GM19351 (cell line): ENCODE measurements around the gene GSDMA.

ENCODE experiments used
- ATAC-seq: cut with Tn5 transposase; IDR thresholded peaks from one replicate; pipeline ENCODE4 v1.9.1; 2021; ENCODE audit warnings: mild to moderate bottlenecking, moderate library complexity; ENCODE audit not compliant: unreplicated experiment

The GSDMA gene

DNA sequence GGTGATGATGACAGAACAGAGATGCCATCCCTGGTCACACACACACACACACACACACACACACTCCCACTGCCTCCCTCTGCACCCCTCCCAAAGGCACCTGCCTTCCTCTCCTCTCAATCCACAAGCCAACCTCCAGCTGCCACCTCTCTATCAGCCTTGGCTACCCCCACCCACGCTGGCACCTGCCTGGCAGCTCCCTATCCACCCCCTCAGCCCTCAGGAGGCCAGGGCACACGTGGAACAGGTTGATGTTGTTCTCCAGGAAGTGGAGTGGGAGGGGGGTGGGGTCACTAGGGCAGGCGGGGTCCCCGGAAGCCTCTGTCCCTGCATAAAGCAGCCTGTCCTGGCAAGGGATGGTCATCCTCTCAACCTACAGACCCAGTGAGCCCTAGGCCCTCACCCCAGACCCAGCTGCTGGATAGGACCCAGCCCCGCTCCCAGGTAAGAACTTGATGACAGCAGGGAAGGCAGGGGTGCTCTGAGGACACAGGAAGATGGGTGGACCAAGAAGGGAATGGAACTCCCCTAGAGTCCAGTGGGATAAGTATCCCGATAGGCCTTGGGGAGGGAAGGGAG, at the start of gene GSDMA:
Gene GSDMA (plus strand): TSS at position 363 of the 579 bp plus-strand sequence. CDS start 2,684 bp downstream, outside the sequence.
- ATAC-seq, result no peak

GRCh38 chr17:39913989-39914388, 48.8 kb upstream of the GSDMA start:
- ATAC-seq, result no peak

DNA sequence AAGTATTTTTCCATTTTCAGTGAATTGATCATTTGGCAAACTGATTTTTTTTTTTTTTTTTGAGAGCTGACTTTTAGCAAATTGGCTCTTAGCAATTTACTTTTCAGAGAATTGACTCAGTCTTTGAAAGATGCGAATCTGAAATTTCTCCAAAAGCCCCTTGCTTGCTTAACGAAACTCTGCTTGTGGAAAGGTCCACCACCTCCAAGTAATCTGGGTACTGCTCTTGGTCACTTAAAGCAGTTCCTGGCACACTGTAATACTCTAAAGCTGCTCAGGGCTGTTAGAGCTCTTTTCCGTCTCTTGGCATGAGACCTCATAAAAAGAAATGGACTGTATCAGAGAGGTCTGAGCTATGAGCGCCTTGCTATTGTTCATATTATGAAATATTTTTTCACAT, 47.2 kb upstream of the GSDMA start:
- no peak for ATAC-seq

DNA sequence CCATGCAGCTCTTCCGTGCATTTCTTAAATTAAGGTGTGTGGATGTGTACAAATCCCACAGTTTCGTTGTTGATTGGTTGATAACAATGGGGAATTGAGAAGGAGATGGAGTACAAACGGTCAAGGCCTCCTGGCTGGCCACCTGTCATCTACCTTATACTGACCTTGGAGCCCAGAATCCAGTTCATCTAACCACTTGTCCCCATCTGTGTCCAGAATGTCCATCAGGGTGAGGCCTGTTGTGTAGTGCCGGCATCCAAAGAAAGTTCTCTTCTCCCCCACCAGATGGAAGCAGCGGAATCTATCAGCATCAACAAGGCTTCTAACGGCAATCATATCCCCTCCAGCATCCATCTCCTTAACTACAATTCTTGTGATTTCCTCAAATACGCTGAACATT, 45.9 kb upstream of the GSDMA start:
- ATAC-seq, result no peak

DNA sequence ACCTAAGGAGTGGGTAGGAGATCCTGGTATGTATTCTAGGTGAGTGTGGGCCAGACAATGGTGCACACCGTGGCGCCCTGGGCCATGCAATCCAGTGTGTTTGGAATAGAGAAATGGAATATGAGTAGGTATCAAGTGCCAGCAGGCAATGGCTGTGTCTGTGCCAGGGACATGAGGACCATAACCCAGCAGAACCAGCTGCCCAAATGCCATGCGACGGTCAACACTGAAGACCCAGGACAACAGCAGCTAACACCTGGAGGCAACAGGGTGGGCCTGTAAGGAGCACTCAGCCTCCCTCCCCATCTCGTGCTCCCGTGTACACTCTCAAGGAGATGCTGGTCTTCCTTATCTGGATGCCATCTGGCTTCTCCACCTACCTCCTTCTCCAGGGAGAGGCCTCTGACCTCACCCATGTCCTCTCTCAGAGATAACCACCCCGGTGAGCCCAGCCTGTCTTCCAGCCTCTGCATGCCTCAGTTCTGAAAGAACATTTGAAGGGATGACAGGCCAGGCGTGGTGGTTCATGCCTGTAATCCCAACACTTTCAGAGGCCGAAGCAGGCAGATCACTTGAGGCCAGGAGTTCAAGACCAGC, 43.6 kb upstream of the GSDMA start:
- ATAC-seq, result no peak

DNA sequence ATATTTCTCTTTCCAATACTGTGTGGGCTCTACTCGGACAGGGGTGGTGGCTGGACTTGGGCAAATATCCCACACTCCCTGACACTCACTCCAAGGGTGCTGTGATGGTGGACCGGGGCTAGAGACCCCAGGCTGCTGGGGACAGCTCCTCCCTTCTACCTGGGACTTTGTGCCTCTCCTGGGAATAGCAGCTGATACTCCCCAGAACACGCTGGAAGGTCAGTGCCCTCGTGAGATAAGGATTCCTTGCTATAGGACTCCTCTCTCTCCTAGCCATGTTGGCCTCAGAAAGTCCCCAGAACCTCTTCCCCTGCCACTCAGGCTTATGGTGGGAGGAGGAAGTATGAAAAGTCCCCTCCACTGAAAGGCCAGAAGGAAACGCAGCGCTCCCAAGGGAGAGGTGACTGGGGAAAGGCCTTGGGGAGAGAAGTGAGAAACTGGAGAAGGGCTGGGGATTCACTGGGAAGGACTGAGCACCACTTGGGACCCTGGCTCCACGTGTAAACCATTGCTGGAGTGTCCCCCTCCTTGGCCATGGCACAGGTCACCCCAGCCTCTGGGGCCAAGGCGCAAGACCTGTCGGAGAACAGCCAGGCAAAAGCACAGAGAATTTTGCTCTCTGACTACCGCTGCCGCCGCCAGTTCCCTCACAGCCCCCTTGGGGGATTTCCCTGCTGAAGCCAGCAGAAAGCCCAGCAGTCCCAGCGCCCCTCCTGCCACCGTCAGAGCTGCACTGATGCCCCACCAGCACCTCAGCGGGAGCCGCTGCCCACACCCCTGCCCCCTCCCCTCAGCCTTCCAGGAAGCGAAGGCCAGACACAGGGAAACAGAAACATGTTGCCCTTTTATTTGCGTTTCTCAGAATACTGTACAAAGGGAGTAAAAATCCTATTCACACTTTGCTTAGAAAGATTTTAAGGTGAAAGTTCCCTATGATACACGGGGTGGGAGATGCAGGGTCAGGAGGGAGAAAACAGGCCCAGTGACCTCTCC, 42.3 kb upstream of the GSDMA start:
- ATAC-seq, result no peak

DNA sequence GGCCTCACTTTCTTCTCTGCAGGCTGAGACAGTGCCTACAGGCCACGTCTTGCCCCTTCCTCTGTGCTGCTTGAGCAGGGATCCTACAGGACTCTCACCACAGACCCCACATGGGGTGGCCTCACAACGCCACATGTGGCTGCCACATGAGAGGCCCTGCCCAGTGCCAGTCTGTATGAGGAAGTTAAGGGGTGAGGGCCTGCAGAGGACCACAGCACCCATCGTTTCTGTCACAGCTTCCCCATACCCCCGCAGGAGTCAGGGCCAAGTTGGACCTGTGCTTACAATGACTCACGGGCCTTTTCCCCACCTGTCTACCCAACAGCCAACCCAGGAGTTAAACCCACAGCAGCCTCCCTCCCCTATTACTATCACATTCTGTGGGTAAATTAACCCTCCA, 41.5 kb upstream of the GSDMA start:
- no peak for ATAC-seq

DNA sequence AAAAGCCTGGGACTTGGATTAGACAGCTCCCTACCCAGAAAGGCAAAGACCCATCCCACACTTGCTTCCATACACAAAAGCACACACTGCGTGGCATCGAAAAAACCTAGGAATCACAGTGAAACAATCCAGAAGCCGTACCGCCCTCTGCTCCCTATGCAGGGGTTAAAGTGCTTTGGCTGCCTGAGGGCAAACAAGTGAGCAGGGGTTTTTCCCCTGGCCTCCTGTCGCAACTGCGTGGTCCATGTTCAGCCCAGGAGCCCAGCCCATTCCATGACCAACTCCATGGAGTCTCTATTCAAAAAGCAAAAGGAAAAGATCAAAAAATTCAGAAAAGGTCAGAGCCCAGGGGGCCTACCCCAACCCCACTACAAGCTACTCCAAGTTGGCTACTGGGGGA, 40.8 kb upstream of the GSDMA start:
- ATAC-seq, result no peak

DNA sequence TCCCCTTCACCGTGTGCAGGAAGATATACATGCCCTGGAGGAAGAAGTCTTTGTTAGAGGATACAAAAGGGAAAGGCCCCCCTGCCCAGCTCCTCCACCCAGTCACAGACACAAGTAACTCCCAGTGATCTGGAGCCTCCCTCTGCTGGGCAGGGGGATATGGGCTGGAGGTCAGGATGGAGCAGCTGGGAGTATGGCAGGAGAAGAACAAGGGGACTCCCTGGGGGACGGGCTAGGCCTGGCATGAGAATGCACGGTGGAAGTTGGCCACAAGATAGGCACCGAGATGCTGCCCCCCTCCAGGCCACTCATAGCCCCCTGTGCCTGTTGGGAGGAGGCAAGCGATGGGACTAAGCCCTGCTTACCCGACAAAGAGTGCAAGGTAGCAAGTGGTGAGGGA, 39.6 kb upstream of the GSDMA start:
- ATAC-seq, result no peak

DNA sequence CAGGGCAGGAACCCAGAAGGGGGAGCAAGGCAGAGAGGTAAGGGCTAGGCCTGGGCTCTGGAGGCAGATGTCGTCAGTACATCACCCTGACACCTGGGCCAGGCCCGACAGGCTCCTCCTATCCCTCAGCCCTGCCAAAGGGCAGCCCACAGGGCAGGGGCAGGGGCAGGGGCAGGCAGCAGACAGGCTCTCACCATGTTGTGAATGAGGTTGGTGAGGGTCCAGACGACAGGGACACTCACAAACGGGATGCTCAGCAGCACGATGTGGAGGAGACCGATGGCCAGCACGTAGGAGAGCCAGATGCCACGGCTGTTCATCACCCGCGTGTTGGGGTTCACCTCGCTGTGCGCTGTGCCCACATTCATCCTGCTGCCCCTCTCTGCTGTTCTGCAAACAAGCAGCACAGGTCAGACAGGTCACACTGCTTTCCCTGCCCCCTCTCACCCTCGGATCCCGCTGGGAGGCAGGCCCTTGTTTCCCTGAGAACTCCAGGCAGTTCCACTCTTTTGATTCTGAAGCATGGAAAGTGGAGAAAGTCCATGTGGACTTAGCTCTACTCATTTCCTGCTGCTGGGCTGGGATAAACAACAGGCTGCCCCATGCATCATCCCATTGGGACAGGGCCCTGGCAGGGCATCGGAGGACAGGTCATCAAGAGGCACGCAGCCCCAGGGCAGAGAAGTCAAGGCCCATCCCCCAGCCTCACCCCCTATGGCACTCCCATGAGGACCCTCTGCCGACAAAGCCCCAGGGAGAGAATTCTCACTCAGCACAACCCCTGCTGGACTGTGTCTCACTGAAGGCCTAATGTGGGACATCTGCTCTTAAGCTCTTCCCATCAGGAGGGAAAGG, 38.7 kb upstream of the GSDMA start:
- no peak for ATAC-seq

DNA sequence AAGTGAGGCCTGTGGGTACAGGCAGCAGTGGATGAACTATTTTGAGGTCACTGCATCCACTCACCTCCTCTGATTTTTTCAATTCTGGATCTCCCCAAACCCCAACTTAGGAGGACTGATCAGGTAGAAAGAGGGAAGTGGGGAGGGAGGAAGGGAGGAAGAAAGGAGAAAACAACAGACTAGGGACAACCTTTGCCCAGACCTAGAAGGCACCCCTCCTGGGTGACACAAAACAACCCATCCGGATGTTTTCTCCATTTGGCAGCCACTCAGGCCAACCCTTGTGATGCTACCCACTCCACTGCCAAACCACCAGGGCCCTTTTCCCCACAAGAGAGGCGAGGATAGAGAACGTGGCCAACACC, 38.1 kb upstream of the GSDMA start:
- ATAC-seq, result no peak

DNA sequence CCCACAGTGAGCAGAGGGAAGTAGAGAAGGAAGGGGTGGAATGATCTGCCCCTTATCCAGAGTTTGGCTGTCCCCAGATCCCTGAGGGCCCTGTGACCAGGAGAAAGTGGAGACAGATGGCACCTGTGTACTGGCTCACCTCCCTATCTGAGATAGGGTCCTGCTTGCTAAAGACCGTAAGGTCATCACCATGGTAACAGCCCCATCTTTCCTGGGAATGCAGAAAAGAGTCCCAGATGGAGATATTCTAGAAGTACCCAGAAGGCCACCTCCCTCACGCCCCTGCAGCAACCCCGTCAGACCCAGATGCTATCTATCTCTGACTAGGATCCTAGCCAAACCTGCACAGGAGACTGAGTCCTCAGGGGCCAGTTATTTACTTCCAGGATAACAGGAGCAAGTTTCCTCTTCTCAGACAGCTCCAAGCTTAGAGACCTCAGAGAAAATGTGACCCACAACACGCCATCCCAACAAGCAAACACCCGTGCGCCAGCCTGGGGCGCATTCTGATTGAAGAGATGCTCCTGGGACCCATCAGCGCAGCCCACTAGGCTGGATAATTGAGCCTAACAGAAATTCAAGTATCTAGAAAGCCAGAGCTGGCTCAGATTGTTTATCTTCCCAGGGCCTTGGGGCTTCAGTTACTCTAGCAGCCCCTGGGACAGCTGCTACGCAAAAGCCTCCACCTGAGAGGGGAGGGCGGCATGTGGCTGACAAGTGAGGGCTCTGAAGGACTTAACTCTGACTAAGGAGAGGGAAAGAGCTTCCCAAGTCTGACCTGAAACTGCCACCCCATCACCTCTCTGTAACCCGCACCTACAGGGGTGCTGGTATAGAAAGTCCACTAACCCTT, 37.3 kb upstream of the GSDMA start:
- no peak for ATAC-seq

DNA sequence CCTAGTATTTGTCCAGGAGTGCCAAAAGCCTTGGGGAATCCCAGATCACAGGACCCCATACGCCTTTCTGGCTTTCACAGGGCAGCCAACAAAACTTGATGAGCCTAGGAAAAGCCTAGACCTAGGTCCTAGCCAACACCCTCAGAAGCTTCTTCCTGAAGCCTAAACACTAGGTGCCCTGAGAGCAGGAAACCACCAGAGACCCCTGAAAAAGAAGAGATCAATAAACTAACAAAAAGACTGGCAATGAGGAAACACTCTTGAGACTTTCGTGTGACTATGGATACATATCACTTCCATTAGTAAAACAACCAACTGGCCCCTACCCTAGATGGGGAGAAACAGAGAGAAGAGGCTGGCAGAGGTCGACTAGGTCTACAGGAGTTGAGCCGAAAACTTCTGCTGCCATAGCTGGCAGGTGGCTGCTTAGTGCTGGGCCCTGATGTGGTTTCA, 36.6 kb upstream of the GSDMA start:
- no peak for ATAC-seq

- no peak for ATAC-seq
These were observed 36.2 kb upstream of the GSDMA start for GRCh38 chr17:39926588-39927100.

DNA sequence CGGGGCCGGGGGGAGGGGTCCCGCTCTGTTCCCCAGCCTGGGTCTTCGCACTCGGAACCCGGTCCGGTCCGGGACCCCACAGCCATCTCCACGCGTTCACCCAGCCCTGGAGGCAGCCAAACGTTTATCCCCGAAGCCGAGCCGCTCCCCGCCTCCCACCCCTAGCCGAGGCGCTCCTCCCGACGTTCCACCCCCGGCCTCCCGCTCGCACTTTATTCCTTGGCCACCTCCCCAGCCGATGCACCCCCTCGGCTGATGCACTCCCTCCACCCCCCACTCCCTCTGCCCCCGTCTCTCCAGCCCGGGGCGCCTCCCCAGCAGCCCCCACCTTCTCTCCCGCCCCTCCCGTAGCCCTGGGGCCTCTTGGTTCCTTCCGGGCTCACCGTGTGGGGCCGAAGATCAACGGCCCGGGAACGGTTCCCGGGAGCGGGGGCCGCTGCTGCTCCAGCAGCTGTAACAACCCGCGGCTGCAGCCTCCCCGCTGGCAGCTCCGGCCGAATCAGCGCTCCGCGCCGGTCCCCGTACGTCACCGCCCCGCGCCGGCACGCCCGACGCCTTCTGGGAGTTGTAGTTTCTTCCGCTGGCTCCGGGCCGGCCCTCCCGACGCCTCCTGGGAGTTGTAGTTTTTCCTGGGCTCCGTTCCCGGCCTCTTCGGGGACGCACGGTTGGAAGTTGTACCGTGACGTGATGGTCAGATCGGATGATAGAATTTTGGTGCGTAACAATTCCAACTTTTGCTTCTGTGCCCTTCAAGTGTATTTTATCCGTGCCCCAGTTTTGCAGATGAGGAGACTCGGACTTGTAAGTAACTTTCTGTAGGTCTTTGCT, 35.5 kb upstream of the GSDMA start, which contains the start of the genes LRRC3C and ORMDL3:
Gene LRRC3C (plus strand): TSS at position 632 of the 828 bp plus-strand sequence. CDS start 13,792 bp downstream, outside the sequence.
Gene ORMDL3 (minus strand): TSS at position 501 of the 828 bp plus-strand sequence. CDS start 3,398 bp downstream, outside the sequence.
- ATAC-seq, result peak; percentile 70

- peak; percentile 6 for ATAC-seq
These were observed 34.6 kb upstream of the GSDMA start for GRCh38 chr17:39927929-39928857.

DNA sequence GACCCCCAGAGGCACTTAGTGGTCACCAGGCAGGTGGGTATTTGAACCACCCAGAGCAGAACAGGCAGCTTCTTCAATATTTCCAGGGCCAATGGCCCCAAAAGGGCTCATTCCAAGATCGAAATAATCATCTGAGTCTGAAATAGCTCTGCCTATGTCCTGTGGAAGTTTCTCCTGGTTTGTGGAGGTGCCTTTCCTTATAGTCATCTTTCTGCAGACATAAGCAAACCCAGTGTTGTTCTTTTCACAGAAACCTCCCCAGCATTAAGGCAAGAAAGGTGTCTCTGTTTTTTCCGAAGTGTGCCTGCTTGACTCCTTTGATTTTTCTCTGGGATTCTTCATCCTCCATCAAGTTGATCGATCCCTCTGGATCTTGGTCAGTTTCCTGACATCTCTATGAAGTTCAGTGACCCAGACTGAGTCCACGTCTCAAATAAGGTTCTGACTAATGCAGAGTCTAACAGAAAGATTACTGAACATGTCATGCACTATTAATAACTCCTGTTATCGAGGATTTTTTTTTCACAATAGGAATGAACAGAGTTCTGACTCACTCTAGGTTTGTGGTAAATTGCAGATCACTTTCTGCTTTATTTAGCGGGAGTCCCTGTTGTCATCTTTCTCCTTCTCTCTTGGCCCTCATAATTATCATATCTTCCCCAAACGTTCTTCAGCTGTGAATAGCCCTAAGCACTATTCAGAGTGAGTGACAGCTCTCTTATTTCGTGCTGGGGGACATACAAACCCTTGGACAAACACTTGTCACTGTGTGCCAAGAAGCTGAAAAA, 33.8 kb upstream of the GSDMA start:
- peak; percentile 33 for ATAC-seq
